HG03432 (cell line): ENCODE results near the gene KIF18A.

Experiments used
- ATAC-seq: cut with Tn5 transposase; IDR thresholded peaks from one replicate; pipeline ENCODE4 v1.9.1; 2021; ENCODE audit warnings: mild to moderate bottlenecking, moderate library complexity; ENCODE audit not compliant: unreplicated experiment

The KIF18A gene

DNA sequence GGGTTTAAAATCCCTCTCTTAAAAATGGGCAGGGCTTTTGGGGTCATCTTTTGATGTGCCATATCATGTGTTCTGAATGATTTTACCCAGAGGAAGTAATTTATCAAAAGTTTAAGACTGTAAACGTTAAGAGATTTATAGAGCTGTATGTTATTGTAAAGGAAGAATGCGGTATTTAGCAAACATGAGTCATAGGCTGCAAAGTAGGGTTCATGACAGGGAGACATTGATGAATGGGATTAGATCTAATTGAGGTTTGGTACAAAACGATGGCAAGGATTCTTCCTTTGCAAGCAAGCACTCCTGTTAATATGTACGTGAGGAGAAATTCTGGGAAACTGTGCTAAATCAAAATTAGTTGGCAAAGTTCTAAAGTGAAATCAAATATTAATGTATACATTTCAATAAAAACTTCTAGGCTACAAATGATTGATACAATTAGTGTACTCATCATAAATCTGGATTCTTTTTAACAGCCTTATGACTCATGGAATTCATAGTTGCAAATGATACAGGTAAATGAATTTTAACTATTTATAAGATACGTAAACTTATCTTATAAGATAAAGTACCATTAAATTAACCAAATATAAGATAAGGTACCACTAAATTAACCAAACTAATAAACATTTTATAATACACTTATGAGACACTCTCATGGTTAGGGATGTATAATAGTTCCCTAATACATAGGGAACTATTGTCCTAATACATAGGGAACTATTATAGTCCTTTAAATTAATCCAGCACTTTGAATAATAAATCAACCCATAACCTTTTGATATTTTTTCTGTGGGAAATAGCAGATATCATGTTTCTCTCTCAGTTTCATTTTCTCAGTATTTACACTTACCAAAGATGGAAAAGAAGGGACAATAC lies 58.4 kb downstream of the KIF18A start:
- no peak for ATAC-seq

DNA sequence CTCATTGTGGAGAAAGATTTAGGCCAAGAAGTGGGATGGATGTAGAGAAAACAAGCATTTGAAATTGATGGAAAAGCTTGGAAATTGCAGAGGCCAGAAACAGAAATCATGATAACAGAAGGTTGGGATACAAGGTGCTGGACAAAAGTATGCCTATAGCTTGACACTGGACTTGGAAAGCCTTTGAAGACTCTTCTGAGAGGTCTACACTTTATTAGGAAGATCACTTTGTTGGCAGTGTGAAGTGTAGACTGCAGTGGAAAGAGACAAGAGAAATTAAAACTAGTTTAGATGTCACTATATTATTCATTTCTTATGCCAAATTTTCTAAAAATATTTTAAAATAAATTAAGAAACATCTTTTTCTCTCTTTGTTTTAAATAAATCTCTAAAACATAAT lies 59.1 kb downstream of the KIF18A start:
- ATAC-seq: no peak

DNA sequence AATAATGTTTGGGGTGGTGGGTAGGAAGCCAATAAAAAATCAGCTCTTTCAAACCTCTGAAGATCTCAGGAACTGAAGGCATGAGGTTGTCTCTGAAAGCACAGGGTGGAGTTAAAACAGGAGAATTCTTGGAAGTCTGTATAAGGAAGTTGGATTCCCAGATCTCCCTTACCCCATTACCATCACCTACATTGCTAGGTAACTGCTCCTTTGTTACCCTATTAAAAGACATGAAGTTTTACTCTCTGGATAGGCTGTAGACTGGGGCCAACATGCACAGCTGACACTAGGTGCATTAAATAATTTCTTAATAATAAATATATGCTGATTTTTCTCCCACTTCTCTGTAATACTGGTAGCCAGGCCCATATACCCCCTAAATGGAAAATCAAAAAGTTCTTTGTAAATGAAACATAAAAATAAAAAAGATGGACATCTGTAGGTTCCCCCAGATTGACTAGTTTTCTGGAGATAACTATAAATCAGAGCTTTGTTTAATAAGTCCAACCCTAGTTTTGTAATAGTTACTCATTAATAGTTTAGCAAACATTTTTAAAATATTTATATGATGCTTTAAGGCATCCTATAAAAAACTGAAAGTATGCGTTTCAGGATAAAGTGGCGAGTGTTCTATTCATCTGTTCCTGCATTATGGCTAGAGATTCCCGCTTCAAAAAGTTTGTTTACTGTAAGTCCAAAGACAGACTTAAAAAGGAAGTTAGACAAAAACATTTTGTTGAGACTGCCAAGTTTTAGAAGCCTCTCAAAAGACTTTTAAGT lies 63.8 kb downstream of the KIF18A start:
- ATAC-seq: no peak

GRCh38 chr11:28040384-28040783 lies 67.6 kb downstream of the KIF18A start:
- ATAC-seq: no peak

DNA sequence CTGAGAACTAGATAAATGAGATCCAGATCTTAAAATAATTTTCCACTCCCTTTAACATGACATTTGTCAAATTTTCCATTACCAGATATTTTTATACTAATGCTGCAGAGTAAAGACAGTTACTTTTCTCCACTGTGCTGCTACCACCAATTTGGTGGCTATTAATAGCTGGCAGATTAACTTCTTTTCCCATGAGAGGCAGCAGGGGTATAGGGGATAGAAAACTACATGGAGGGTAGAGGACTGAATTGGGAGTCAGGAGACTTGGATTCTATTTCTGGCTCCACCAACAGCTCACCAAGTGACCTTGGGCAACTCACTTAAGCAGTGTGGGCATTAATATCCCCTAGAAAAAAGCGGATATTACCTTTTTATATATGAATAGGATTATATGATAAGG lies 69.2 kb downstream of the KIF18A start:
- no peak for ATAC-seq

- no peak for ATAC-seq
These were observed 81.2 kb downstream of the KIF18A start for GRCh38 chr11:28026634-28027290.

GRCh38 chr11:28017816-28018215 lies 90.1 kb downstream of the KIF18A start:
- ATAC-seq: no peak

GRCh38 chr11:28011813-28012212 lies 96.1 kb downstream of the KIF18A start:
- no peak for ATAC-seq

GRCh38 chr11:28009996-28010395 lies 98.0 kb downstream of the KIF18A start:
- no peak for ATAC-seq

GRCh38 chr11:28009388-28009787 lies 98.6 kb downstream of the KIF18A start:
- no peak for ATAC-seq

GRCh38 chr11:28003615-28004014 lies 104.3 kb downstream of the KIF18A start:
- ATAC-seq: no peak

DNA sequence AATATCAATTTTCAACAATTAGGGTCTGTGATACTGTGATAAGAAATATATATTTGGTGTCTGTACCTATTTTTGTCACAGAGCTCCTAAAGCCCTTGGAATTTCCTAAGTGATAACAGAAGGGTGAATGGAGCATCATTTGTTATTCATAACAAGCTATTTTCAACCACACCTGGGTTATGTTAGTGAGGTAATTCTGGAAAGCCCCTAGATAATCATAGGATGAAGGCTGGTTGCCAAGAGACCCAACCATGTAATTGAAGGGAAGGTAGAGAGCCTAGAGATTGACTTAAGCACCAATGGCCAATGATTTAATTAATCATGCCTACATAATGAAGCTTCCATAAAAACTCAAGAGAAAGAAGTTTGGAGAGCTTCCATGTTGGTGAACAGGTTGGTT lies 109.4 kb downstream of the KIF18A start:
- no peak for ATAC-seq

- ATAC-seq: no peak
These were observed 110.6 kb downstream of the KIF18A start for GRCh38 chr11:27997344-27997743.

- no peak for ATAC-seq
These were observed 111.9 kb downstream of the KIF18A start for GRCh38 chr11:27996066-27996465.

DNA sequence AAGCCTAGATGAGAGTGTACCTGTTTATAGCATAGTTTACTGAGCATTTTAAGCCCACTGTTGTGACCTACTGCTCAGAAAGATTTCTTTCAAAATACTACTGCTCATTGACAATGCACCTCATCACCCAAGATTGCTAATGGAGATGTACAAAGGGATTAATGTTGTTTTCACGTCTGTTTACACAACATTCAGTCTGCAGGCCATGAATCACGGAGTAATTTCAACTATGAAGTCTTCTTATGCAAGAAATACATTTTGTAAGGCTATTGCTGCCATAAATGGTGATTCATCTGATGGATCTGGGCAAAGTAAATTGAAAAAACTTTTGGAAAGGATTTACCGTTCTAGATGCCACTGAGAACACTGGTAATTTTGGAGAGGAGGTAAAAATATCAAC lies 112.9 kb downstream of the KIF18A start:
- no peak for ATAC-seq

- no peak for ATAC-seq
These were observed 116.2 kb downstream of the KIF18A start for GRCh38 chr11:27991736-27992135.

- no peak for ATAC-seq
These were observed 130.4 kb downstream of the KIF18A start for GRCh38 chr11:27977527-27977926.

- no peak for ATAC-seq
These were observed 130.9 kb downstream of the KIF18A start for GRCh38 chr11:27977031-27977430.

- no peak for ATAC-seq
These were observed 131.7 kb downstream of the KIF18A start for GRCh38 chr11:27976262-27976661.

DNA sequence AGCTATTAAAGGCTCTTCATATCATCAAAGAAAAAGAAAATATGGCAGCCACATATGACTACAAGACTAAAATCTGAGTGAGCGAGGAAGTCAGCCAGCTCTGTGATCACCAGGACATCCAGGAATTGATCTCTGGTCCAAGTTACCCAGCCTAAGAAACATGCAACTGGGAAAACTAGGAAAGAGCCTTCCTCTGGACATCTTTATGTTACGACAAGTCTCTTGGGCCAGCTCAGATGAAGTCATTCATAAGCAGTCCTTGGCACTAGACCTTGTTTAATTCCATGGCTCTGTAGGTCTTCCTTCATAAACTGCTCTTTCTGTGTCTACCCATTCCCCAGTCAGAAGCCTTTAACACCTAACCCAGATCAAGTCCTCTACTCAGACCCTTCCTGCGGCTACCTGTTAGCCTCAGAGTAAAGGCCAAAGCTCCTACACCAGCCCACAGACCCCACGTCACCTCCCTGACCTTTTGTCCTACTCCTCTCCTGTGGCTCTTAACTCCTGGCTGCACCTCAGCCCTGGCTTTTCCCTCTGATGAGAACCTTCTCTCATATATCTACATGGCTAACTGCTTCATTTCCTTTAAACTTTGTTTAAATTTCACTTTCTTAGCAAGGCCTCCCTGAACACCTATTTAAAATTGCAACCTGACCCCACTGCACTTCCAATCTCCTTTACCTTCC lies 134.0 kb downstream of the KIF18A start:
- no peak for ATAC-seq
